ENCODE measurements around the gene RRM2.
A peak's percentile ranks its signal among the peaks of the same experiment; 100 is the strongest.

Gene RRM2

DNA sequence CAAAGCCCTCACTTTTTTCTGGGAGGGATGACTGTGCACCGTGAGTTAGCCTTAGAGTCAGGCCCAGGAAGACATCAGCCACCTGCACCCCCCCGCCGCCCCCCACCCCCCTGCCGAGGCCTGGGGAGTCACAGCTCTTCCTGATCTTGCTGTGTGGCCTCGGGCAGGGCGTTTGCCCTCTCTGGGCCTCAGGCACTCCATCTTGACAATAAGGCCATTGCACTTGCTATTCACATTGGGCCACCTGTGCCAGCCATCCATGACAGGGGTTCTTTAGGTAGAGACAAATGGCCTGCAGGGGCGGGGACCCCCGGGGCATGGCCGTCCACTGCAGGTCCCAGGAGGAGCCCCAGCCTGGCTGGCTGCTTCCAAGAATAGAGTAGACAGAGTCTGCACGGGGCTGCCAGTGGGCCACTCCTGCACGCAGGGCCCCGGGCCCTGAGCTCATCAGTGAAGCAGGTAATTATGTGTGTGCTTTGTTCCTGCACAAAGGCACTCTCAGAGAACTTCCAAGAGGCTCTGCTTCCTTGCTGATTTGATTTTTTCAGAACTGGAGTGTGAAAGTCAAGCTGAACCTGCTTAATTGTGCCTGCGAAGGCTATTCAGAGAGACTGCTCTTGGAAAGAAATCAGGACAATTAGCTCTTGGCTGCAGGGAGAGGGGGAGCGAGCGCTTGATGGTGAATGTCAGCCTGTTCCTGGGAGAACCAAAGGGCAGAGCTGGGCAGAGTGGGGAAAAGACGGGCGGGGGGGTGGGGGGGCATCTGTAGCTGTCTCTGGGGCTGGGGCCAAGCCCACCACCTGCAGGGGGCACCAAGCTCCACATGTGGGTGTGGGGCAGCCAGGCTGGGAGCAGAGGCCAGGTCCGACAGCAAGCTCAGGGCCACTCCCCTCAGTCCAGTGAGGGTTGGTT is 40.3 kb downstream of the RRM2 start:
- no peak for FAIRE-seq
- no peak for TF ChIP-seq POLR2A (IDR thresholded peaks at IDR 0.05; ENCODE audit: low read depth, low read length)
- DNase-seq (ENCODE audit: insufficient read length, low spot score), result no peak

- DNase-seq (ENCODE audit: insufficient read length, low spot score), result no peak
- no peak for TF ChIP-seq POLR2A (IDR thresholded peaks at IDR 0.05; ENCODE audit: low read depth, low read length)
Measured at GRCh38 chr2:10163498-10164486, 41.3 kb downstream of the RRM2 start.

DNA sequence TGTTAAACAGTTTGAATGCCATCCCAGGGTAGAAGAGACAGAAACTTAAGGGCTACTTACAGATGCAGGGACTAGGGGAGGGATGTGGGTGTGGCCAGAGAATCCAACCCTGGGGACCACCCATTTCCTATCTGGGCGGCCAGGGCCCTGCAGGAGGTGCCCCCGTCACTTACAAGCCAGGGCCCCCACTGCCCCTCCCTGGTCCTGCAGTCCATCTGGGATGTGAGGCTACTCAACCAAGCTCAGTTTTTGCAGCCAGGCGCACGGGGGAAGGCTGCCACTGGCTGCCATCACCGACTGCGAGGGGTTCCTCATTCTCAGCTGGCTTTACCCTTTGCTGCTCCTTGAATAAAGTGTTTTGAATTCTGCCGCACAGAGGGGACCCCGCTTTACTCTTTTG is 42.1 kb downstream of the RRM2 start:
- no peak for FAIRE-seq
- TF ChIP-seq POLR2A (IDR thresholded peaks at IDR 0.05; ENCODE audit: low read depth, low read length), result no peak

More at GRCh38 chr2:10163498-10164486, 41.3 kb downstream of the RRM2 start:
- no peak for FAIRE-seq

DNA sequence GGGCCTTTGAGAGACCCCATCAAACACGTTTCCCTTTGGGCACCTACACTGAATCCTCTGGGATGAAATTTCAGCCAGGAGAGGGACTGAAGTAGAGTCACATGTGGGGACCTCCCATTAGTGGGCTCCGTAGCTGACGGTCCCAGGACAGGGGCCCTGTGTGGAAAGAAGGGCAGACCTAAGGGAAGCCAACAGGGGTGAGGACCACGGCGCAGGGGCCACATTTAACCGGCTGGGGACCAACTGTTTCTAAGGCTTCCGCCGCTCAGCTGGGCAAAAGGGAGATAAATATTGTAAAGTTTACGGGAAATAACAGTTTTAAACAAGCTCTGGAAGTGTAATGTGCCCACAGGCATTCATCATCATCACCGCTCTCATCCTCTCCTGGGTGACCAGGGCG is 42.7 kb downstream of the RRM2 start:
- no peak for TF ChIP-seq POLR2A (IDR thresholded peaks at IDR 0.05; ENCODE audit: low read depth, low read length)
- FAIRE-seq (no peak), DNase-seq (ENCODE audit: insufficient read length, low spot score) (no peak)

More for the DNA sequence above, 42.1 kb downstream of the RRM2 start:
- no peak for DNase-seq (ENCODE audit: insufficient read length, low spot score)

GRCh38 chr2:10165861-10166675 is 43.5 kb downstream of the RRM2 start:
- TF ChIP-seq POLR2A (IDR thresholded peaks at IDR 0.05; ENCODE audit: low read depth, low read length), result no peak
- FAIRE-seq (no peak), DNase-seq (ENCODE audit: insufficient read length, low spot score) (no peak)

GRCh38 chr2:10166676-10167292 is 44.2 kb downstream of the RRM2 start:
- TF ChIP-seq POLR2A (IDR thresholded peaks at IDR 0.05; ENCODE audit: low read depth, low read length), result no peak
- no peak for FAIRE-seq
- DNase-seq (ENCODE audit: insufficient read length, low spot score), result no peak

- FAIRE-seq (no peak), DNase-seq (ENCODE audit: insufficient read length, low spot score) (no peak)
- no peak for TF ChIP-seq POLR2A (IDR thresholded peaks at IDR 0.05; ENCODE audit: low read depth, low read length)
Measured at GRCh38 chr2:10167316-10167715, 44.8 kb downstream of the RRM2 start.

GRCh38 chr2:10168221-10168620 is 45.7 kb downstream of the RRM2 start:
- FAIRE-seq, result no peak
- no peak for TF ChIP-seq POLR2A (IDR thresholded peaks at IDR 0.05; ENCODE audit: low read depth, low read length)
- no peak for DNase-seq (ENCODE audit: insufficient read length, low spot score)

DNA sequence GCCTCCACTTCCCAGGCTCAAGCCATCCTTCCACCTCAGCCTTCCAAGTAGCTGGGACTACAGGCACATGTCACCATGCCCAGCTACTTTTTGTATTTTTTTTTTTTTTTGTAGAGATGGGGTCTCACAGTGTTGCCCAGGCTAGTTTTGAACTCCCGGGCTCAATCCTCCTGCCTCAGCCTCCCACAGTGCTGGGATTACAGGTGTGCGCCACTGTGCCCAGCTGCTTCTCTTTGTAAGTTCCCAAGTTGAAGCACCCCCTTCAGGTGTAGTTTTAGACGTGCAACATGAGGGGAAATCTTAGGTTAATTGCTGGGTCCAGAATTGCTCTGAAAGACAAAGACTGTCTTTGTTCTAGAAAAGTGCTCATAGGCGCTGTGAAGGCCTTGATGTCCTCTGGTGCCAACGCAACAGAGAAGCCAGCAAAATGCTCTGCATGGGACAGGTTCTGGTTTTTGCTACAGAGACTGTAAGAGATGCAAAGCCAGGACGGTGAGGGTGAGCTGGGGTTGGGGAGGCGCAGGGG is 46.6 kb downstream of the RRM2 start:
- no peak for TF ChIP-seq POLR2A (IDR thresholded peaks at IDR 0.05; ENCODE audit: low read depth, low read length)
- FAIRE-seq (no peak), DNase-seq (ENCODE audit: insufficient read length, low spot score) (no peak)

GRCh38 chr2:10169581-10169980 is 47.0 kb downstream of the RRM2 start:
- DNase-seq (ENCODE audit: insufficient read length, low spot score) (peak; percentile 52), FAIRE-seq (no peak)
- TF ChIP-seq POLR2A (IDR thresholded peaks at IDR 0.05; ENCODE audit: low read depth, low read length), result no peak

DNA sequence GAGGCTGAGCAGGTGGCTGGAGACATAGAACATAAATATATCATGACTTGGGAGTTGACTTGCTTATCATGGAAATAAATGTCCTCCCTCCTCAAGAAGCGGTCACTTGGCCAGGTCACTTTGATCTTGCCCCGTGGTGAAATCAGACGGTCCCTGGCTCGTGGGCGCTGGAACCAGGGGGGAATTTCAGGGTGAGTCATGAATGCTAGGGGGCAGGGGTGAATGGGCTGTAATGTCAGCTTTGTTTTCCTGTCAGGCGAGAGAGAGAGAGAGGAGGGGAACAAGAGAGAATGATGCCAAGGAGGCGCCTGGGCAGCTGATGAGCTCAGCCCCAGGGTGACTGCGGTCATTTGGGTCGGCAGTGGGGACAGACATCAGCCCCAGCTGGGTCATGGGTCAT is 47.7 kb downstream of the RRM2 start:
- peak; percentile 75 for FAIRE-seq
- TF ChIP-seq POLR2A (IDR thresholded peaks at IDR 0.05; ENCODE audit: low read depth, low read length), result no peak

GRCh38 chr2:10171006-10171800 is 48.7 kb downstream of the RRM2 start:
- no peak for TF ChIP-seq POLR2A (IDR thresholded peaks at IDR 0.05; ENCODE audit: low read depth, low read length)
- DNase-seq (ENCODE audit: insufficient read length, low spot score) (no peak), FAIRE-seq (no peak)

More for the DNA sequence above, 47.7 kb downstream of the RRM2 start:
- DNase-seq (ENCODE audit: insufficient read length, low spot score), result peak; percentile 81

Measured in H54 (cell line).